H1 (cell line): ENCODE results near the gene DNAJC11. TPM values are rescaled to one million over a fixed set of nuclear protein-coding genes. Genes with fewer than 3 reads are reported as not detected.

Source experiments
- ATF2 ChIP-seq: IDR thresholded peaks from 2 replicates; pipeline ENCODE4 v1.6.1; 2012; ENCODE audit warnings: low read length, inconsistent platforms
- BACH1 ChIP-seq: IDR thresholded peaks from 2 replicates; pipeline ENCODE4 v1.6.1; 2012; ENCODE audit warnings: low read length, improper control_type of control experiment
- CEBPB ChIP-seq: IDR thresholded peaks from 2 replicates; pipeline ENCODE4 v1.6.1; 2012; ENCODE audit warnings: low read depth, low read length
- CHD1 ChIP-seq: IDR thresholded peaks from 2 replicates; pipeline ENCODE4 v1.6.1; 2012; ENCODE audit warnings: low read depth, low read length, improper control_type of control experiment
- CTBP2 ChIP-seq: IDR thresholded peaks from 2 replicates; pipeline ENCODE4 v1.7.0; 2011; ENCODE audit warnings: borderline replicate concordance, mild to moderate bottlenecking, moderate library complexity, mixed read lengths, low read length; ENCODE audit not compliant: insufficient read depth, insufficient read length
- CTCF ChIP-seq, 3 experiments: IDR thresholded peaks; 1 replicate in 2 of 3; 2 replicates in 1 of 3; pipeline versions ENCODE4 v1.5.1 to v1.6.1; 2011; ENCODE audit warnings: low read length in 3 of 3, mild to moderate bottlenecking in 3 of 3, inconsistent platforms in 2 of 3, low read depth in 1 of 3, moderate library complexity in 1 of 3; ENCODE audit not compliant: insufficient read depth in 1 of 3; ENCODE audit errors: control extremely low read depth in 1 of 3
- FOSL1 ChIP-seq: IDR thresholded peaks from 2 replicates; pipeline ENCODE4 v1.6.1; 2011; ENCODE audit warnings: mild to moderate bottlenecking, low read depth, low read length, moderate library complexity; ENCODE audit not compliant: insufficient read depth
- JUN ChIP-seq: IDR thresholded peaks from 2 replicates; pipeline ENCODE4 v1.6.1; 2011; ENCODE audit warnings: low read depth, mild to moderate bottlenecking, improper control_type of control experiment, low read length
- KDM5A ChIP-seq: fragments of 200-600 bp; IDR thresholded peaks from 2 replicates; pipeline ENCODE4 v1.7.1; 2012; ENCODE audit warnings: mild to moderate bottlenecking, low read length, inconsistent platforms, mixed read lengths
- NRF1 ChIP-seq: IDR thresholded peaks from 2 replicates; pipeline ENCODE4 v1.6.1; 2011; ENCODE audit warnings: mild to moderate bottlenecking, low read depth, low read length, improper control_type of control experiment
- PHF8 ChIP-seq: fragments of 200-600 bp; sonication (generic); conservative IDR thresholded peaks from 2 replicates; pipeline ENCODE4 v1.7.1; 2012; ENCODE audit warnings: low read depth, mild to moderate bottlenecking, inconsistent platforms, low read length, moderate library complexity
- RBBP5 ChIP-seq: IDR thresholded peaks from 2 replicates; pipeline ENCODE4 v1.7.1; 2012; ENCODE audit warnings: low read depth, mild to moderate bottlenecking, inconsistent platforms, low read length, moderate library complexity, borderline replicate concordance
- RFX5 ChIP-seq: IDR thresholded peaks from 2 replicates; pipeline ENCODE4 v1.6.1; 2011; ENCODE audit warnings: low read depth, low read length, improper control_type of control experiment, borderline replicate concordance
- RXRA ChIP-seq: IDR thresholded peaks from 2 replicates; pipeline ENCODE4 v1.6.1; 2011; ENCODE audit warnings: low read depth, mild to moderate bottlenecking, low read length, moderate library complexity; ENCODE audit not compliant: insufficient read depth
- SIX5 ChIP-seq: IDR thresholded peaks from 2 replicates; pipeline ENCODE4 v1.6.1; 2011; ENCODE audit warnings: mild to moderate bottlenecking, low read depth, low read length
- SP4 ChIP-seq: IDR thresholded peaks from 2 replicates; pipeline ENCODE4 v1.6.1; 2012; ENCODE audit warnings: low read length, inconsistent platforms
- TAF1 ChIP-seq: IDR thresholded peaks from 2 replicates; pipeline ENCODE4 v1.6.1; 2011; ENCODE audit warnings: mild to moderate bottlenecking, low read depth, low read length
- TCF12 ChIP-seq: IDR thresholded peaks from 2 replicates; pipeline ENCODE4 v1.6.1; 2011; ENCODE audit warnings: low read depth, mild to moderate bottlenecking, low read length
- USF2 ChIP-seq: IDR thresholded peaks from 2 replicates; pipeline ENCODE4 v1.6.1; 2011; ENCODE audit warnings: low read length, improper control_type of control experiment
- YY1 ChIP-seq: IDR thresholded peaks from 2 replicates; pipeline ENCODE4 v1.6.1; 2011; ENCODE audit warnings: low read depth, mild to moderate bottlenecking, low read length
- polyA plus RNA-seq, 7 experiments: library from polyadenylated mRNA; depleted of rRNA in 3 of 7; stranded (reverse) in 5 of 7; unstranded in 2 of 7; fragments of >200 nt in 5 of 7; fragments of 200-250 nt in 2 of 7; gene quantifications; 1 replicate in 5 of 7; 2 replicates in 1 of 7; 4 replicates in 1 of 7; pipeline versions ENCODE4 v1.2.1 to v1.2.3, GENCODE V29; 2011 to 2013; ENCODE audit warnings: missing spikeins in 2 of 7, mixed read lengths in 2 of 7
- total RNA-seq: library from RNA; stranded (reverse); fragmentation: NEBNext Ultra II Directional; extraction: Animal tissue kit (Norgen Biotek cat#: 25700); gene quantifications from 2 replicates; pipeline ENCODE4 v1.2.1, GENCODE V29; 2021

DNAJC11 gene
- total and polyA plus RNA-seq, 2 of the 8 experiments (the other 6 are each of a cell fraction or from before 2014, with no cell fraction given): 43.9 to 90.9 TPM

- peak in 1 of 3 experiments; percentile 0; a peak in 1 of 4 replicates for TF ChIP-seq CTCF (IDR thresholded peaks at IDR 0.05; ENCODE audit: control extremely low read depth in 1 of 3, insufficient read depth in 1 of 3, low read depth in 1 of 3, low read length in 3 of 3)
- no peak for TF ChIP-seq USF2
- TF ChIP-seq CTBP2: no peak
- TF ChIP-seq CHD1: no peak
- no peak for TF ChIP-seq SIX5
- no peak for TF ChIP-seq NRF1
- no peak for TF ChIP-seq JUN
- no peak for TF ChIP-seq CEBPB
- TF ChIP-seq TAF1: peak; percentile 66
- no peak for TF ChIP-seq KDM5A
- TF ChIP-seq RFX5: no peak
- peak; percentile 37; the same call in 1 of the 2 replicates for TF ChIP-seq SP4
- TF ChIP-seq ATF2: no peak
- TF ChIP-seq YY1: 0 out of 2 replicates have a peak, but pooled peaks have one; percentile 5
- TF ChIP-seq RBBP5: peak; percentile 63; the same call in 1 of the 2 replicates
- no peak for TF ChIP-seq RXRA
- TF ChIP-seq PHF8: peak; percentile 72
- TF ChIP-seq BACH1: peak; percentile 80
- no peak for TF ChIP-seq TCF12
- no peak for TF ChIP-seq FOSL1
Observed at GRCh38 chr1:6602669-6603237, 98.9 kb downstream of the DNAJC11 start, which contains the start of gene KLHL21 (continued).
